CD4-positive, alpha-beta T cell treated with Interleukin-17A for 4 hours (primary cell): ENCODE data around the gene GEMIN7.
"Not testable (repeated sequence)": the region's sequence is repeated elsewhere in the genome, so short reads cannot be mapped to it uniquely, and the experiment has no call there.

Source experiments
- DNase-seq: peaks from one replicate; pipeline ENCODE4 v3.0.0-alpha.2; 2020; ENCODE audit warnings: mixed read lengths

GEMIN7 gene

DNA sequence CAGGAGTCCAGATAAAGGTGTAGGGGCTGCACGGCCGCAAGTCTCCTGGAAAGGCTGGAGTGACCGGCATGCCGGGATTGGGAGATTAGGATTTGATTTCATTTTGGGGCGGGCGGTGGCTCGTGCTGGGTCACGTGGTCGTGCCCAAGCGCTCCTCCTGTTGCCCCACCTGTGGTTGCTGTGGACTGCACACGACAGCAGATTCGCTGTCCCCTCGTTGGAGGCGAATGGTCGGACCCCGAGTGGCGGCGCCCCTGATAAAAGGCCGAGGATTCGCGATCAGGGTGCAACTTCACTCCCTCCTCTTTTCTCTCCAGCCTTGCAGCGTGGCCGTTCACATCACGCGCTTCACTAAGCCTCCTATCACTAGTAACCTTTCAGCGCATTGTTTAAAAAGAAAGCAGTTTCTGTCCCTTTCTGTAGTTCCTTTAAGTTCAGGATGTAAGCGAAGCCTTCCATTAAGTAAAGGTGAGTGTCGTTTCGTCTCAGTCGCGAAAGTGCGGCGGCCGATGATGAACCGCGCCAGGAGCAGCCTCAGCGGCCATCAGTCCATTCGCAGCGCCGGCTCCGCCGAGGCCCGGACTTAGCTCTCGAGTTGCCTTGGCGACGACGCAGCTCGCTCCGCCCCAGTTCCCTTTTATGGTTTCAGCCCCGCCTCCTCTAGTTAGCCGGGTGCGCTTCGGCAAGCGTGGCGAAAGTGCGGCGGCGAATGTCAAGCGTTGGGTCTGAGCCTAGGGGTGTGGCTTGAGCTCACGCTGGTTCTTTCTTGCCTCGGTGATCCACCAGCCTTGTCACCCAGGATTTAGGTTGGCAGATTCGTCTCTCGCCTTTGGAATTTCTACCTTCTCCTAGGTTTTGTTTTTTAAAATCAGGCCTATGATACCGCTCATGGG lies 12.2 kb downstream of the GEMIN7 start:
- DNase-seq: peak; percentile 97

DNA sequence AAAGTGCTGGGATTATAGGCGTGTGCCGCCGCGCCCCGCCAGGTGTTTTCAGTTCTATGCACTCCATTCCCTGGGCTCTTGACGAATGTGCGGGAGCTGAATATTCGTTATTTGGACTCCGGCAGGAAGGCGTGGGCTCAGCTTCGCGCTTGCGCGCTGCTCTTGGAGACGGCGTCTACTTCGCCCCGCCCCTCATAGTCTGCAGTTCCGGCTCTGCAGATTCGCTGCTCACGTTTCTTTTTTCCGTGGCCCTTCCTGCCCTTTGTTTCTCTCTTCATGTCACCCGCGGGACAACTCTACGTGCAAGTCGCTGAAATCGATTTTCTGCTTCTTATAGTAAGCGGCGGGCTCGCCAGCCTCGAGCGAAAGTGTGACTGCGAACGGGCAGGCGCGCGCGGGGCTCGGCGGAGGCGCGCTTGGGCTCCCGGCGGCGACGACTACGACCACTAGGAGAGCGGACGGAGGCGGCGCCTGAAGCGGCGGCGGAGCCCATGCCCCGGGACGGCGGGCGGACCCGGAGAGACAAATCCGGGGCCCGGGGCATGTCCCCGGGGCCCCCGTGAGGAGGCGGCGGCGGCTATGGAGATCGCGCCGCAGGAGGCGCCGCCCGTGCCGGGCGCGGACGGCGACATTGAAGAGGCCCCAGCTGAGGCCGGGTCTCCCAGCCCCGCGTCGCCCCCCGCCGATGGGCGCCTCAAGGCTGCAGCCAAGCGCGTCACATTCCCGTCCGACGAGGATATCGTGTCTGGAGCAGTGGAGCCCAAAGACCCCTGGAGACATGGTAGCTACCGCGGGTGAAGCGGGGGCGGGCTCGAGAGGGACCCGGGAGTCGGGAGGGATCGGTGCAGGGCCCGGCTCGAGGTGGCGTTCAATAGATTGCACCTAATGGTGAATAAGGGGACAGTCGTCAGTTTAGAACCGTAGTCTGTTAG lies 14.0 kb downstream of the GEMIN7 start, which contains the start of gene PPP1R37:
PPP1R37 (plus strand) TSS at position 433 of the 932 bp plus-strand sequence; CDS start at position 580, 147 bp downstream.
- peak; percentile 95 for DNase-seq

DNA sequence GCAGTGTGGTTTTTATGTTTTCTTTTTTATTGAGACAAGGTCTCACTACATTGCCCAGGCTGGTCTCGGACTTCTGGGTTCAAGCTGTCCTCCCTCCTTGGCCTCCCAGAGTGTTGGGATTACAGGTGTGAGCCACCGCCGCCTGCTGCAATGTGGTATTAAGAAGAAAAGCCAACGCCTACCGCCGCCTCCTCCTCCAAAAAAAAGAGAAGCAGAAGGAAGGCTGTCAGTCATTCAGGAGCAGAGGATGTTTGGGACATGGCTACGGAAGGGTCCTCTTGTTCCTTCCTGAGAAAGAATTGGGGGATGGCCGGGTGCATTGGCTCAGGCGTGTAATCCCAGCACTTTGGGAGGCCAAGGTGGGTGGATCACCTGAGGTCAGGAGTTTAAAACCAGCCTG lies 15.1 kb downstream of the GEMIN7 start:
- DNase-seq: no peak

DNA sequence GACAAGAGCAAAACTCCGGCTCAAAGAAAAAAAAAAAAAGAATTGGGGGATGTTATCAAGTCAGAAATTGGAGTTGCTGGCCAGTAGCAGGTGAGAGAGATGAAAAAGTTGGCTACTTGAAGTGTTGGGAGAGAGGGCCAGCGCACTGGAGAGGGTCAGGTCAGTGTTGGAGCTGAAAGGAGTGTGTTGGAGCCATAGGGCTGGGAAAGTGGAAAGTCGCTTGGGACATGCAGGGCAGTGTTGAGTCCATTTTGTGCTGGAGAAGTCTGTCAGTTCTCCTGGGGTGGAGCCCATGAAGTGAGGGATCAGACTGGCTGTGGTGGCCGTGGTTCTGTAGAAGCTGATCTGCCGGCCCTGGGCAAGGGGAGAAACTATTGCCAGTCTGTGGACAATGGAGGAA lies 15.6 kb downstream of the GEMIN7 start:
- no peak for DNase-seq

DNA sequence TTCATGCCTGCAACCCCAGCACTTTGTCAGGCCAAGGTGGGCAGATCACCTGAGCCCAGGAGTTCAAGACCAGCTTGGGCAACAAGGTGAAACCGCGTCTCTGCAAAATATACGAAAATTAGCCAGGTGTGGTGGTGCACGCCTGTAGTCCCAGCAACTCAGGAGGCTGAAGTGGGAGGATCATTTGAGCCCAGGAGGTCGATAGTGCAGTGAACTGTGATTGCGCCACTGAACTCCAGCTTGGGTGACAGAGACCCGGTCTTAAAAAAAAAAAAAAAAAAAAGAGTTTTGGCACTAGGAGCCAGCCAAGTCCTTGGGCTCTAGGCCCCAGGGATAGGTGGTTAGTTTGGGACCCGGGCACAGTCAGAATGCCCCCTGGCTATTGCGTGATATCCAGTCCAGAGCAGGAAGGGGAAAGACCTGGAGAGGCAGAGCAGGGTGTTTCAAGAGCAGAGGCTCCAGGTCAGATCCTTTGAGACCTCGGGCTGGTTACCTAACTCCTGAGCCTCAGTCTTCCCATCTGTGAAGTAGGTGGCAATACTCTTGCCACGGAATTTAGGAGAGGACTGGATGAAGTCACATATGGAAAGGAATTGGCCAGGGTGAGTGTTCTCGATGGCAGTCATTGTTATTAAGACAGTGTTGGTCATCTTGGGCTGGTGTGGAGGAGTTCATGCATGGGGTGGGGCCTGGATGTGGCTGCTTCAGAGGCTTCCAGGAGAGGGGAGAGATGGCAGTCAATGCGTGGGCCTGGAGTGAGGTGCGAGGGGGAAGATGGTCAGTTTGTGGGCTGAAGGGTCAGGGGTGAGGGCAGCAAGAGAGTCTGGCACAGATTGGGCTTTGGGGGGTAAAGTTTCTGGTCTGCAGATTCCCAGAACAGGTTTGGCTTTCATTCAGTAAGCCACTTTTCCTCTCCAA lies 16.7 kb downstream of the GEMIN7 start:
- no peak for DNase-seq

DNA sequence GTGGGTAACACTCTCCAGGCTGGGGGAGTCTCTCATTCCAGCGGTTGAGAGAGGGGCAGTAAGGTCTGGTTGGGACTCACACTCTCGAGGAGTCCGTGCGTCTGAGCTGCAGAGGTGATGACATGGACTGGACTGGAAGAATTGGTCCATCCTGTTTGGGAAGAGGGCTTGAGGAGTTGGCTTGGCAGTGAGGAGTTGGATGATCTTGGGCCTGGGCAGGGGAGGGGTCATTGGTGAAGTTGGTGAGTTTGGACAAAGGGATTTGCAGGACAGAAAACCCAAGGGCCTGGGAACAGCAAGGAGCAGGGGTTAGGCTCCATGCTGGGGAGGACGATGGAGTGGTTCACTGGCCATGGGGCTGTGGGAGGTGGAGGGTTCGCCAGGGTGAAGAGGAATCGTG lies 17.6 kb downstream of the GEMIN7 start:
- DNase-seq: no peak

DNA sequence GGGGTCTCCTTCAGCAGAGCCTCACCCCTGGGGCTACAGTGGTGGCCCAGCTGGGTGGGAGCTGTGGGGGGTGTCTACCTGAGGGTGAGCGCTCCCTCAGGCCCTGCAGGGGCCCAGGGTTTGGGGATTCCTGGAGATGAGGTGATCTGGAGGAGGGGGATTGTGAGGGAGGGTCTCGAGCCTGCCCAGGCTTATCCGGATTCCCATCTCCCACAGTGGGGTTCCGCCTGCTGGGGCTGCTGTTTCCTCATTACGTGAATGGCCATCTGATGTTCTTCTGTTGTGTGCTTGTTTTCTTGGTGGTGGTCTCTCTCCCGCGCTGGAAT lies 18.4 kb downstream of the GEMIN7 start:
- DNase-seq: no peak

DNA sequence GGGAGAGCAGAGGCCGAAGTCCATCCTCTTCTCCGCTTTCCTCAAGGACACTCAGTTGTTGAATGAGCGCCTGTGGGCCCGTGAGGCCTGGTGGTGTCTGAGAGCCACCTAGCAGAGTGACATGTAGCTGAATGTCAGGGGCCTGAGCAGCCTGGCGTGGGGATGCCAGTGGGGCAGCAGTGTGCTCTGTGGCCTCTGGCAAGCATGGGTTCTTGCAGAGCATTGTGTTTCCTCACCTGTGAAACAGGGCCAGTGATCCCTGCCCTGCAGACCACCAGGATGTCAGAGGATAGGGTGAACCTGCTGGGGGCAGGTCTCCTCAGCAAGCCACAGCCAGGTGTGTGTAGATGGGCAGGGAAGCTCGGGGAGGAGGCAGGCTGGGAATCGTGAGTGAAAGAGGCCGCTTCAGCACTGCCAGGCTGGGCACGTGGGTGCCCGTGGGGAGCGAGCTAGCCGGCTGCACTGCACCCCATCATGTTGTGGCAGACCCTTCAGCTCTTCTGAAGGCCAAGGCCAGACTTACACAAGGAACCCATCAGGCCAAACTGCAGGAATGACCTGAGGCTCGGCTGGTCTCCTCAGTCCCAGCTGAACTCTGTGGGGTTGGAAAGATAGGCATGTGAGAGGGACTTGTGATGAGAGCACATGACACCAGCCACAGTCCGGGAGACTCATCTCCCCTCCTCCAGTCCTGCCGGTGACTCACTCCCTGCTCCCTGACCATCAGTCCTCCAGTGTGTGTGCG lies 18.9 kb downstream of the GEMIN7 start:
- no peak for DNase-seq

DNA sequence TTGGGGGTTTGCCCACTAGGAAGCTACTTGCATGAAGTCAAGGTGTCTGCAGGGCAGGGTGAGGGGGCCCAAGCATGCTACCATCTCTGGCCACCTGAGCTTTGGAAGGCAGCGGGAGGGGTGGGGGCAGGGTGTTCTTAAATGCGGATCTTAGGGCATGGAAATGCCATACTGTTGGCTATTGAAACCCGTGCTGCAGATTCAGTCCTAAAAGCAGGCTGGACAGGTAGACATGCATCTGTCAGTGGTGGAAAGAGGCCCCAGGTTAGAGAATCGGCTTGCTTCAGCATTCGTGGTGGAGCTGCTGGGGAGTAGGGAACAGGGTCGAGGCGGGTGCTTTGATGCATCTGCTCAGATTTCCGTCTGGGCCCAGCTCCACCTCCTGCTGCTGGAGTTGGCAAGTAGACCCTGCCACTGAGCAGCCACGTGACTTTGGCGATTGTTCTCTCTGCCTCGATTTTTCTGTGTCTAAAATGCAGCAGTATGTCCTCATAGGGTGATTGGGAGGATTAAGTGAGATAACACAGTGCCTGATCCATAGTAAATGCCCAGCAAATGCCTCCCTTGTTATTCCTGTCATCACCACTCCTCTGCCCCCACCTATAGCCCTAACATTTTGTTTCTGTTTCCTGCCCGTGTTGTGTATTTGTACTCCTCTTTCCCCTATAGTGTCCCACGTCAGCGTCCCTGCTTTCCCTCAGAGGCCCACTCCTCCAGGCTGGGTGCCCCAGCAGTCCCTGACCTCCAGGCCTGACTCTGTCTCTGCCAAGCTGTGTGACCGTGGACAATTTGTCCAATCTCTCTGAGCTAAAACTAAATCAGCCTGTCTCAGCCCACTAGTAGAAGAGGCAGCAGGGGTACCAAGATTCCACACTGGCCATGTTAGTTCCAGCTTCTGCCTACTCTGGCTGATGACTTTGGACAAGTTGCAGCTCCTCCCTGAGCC lies 19.7 kb downstream of the GEMIN7 start:
- DNase-seq: no peak

DNA sequence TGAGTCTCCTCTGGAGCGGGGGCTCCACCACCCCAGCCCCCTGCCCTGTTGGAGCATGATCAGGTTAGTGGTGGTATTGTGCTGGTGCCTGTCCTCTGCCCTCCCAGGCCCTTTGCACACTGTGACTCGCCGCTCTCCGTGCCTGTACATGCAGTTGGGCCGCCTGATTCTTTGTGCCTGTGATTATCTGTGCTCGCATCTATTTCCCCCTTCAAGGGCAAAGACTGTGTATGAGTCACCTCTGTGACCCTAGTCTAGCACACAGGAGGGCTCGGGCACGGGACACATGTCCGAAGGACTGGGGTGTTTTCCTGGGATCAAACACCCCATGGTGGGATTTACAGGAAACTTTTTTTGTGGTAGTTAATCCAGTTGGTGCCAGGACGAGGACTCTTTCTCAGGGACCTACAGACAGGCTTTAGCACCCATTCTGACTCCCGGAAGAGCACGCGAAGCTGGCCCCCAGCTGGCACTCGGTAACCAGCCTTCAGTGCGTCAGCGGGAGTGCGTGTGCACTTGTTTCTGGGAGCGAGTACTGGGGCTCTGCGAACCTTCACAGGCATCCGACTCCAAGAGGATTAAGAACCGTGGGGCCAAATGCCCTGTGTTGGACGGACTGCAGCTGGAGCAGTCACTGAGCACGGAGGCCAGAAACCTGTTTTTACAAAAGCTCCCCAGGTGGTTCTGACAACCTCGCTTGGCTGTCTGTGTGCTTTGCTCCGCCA lies 20.6 kb downstream of the GEMIN7 start:
- no peak for DNase-seq

DNA sequence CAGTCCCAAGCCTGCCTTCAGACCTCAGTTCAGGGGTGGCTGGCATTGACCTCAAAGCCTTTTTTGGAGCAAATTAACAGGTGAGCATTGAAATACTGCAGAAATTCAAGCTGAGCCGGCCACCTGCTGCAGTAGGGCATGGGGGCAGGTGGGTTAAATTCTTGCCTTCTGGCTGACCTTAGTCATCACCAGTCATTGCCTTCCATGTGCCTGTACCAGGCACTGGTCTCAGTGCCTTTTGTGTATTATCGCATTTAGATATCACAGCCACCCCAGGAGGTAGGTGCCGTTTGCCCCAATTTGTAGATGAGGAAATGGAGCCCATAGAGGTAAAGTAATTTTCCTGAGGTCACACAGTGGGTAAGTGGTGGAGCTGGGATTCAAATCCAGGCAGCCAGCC lies 21.1 kb downstream of the GEMIN7 start:
- DNase-seq: no peak

DNA sequence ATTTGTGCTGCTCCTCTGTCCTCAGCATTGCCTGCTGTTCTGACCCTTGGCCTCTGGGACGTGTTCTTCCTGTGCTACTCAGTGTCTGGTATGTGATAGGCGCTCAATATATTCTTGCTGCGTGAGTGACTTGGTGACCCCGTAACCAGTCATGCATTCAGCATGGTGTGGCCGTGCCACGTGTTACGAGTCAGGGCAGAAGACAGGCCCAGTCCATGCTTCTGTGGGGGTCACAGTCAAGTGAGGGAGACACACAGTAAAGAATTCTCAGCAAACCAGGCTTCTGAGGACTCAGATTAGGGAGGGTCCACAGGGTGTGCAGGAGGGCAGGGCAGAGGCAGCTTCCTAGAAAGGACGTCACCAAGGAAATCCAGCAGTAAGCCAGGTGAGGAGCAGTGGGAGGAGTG lies 21.8 kb downstream of the GEMIN7 start:
- no peak for DNase-seq

DNA sequence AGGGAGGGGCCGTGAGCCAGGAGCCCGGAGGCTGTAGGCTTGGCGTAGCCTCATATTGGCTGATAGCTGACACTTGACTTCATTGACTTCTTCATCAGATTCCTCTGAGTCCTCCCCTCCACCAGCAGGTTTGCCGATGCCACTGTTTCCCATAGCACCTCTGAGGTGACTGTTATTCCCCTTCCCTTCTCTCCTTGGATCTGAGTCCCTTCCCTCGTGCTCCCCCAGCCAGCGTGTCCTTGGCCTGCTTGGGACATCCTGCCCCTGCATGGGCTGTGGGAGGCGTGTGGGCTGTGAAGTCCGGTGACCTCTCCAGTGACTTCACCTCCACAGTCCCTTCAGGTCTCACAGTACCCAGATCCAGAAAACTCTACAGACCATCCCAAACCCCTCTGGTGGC lies 22.7 kb downstream of the GEMIN7 start:
- no peak for DNase-seq

DNA sequence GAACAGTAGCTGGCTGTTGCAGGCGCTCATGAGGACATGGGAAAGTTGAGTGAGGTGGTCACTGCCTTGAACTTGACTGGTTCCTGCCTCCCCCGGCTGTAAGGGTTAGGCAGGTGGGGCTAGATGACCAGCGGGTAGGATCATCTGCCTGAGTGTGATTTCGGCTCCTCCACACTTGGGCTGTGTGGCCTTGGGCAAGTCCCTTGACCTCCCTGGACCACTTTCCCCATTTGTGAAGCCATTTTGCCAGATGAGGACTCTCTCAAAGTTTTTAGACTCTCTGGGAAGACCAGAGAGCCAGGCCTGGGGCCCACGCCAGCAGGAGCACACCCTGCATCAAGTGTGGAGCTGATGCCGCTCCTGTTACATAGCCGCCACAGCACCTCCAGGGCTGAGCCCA lies 23.4 kb downstream of the GEMIN7 start:
- no peak for DNase-seq

DNA sequence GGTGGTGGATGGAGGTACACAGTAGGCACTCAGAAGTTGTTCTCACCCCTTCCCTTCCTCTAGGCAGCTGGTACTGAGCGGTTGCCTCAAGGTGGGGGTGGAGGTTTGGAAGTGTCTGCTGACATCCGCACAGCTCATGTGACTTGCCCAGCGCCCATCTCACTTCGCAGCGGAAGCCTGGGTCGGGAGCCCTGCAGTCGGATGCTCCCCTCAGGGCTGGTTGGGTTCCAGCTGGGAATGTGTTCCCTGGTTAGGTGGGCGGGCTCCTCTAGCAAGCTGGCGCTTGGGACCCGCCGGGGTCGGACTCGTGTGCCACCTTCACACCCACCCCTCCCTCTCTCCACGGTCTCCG lies 24.1 kb downstream of the GEMIN7 start:
- peak; percentile 65 for DNase-seq

DNA sequence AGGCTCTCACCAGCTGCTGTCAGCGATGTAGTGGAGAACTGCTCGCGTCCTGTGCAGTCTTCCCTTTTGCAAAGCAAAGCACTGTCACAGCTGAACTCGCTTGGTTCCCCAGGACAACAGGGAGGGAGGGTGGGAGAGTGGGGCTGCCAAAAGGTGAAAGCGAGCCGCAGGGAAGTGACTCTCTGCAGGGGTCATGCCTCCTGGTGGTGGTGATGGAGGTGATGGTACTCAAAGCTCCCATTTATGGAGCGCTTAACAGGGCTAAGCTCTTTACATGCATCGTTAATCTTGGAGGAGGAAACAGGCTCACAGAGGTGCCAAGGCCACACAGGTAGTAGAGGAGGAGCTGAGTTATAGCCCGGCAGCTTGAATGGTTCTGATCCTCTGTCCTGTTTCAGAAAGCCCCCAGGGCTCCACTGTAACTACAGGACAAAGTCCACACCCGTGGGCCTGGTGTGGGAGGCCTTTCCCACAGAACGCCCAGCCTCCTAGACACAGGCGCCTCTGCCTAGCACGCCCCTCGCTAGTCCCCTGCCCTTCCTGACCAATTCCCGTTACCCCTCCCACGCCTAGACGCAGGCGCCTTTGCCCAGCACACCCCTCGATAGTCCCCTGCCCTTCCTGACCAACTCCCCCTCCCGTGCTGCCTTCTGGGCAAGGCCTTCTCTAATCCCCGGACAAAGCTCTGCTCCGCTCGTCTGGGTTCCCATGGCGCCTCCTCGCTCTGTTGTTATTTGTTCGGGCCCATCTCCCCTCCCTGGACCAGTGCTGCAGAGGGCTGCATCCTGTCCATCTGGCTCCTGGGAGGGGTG lies 24.7 kb downstream of the GEMIN7 start:
- peak; percentile 21 for DNase-seq

DNA sequence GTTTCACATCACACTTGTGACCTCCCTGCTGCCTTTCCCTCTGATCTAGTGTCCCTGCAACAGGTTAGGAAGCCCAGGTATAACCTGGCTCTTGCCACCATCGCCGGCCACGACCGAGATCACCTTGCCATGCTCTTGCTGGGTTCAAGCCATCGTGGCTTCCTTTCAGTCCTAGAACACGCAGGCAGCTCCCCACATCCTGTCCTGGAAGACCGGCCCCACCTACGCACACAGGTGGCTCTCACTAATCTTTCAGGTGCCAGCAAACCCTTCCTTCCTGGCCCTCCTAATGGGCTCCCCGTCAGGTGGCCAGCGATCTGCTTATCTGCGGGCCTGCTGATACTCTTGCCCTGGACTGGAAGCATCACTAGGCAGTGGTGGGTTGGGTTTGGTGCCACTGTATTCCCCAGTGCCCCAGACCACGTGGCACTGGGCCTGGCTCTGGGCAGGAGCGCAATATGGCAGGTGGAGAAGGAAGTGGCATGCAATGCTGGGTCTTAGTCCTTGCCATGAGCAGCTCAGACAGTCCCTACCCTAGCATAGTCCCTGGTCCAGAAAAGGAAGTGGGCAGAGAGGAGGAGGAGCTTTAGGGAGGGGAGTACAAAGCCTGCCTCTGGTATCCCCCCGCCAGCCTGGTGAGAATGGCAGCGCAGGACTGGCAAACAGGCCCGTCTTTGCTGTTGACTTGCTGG lies 25.7 kb downstream of the GEMIN7 start:
- peak; percentile 27 for DNase-seq

DNA sequence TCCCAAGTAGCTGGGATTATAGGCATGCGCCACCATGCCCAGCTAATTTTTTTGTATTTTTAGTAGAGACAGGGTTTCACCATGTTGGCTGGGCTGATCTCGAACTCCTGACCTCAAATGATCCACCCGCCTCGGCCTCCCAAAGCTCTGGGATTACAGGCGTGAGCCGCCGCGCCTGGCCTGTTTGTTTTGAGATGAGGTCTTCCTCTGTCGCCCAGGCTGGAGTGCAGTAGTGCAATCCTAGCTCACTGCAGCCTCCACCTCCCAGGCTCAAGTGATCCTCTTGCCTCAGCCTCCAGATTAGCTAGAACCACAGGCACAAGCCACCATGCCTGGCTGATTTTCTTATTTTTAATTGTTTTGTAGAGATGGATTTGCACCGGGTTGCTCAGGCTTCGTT lies 27.3 kb downstream of the GEMIN7 start:
- DNase-seq: not testable (repeated sequence)
